GM12892 (cell line): ENCODE measurements around the gene NUB1.

ENCODE experiments used
- POLR2A ChIP-seq: IDR thresholded peaks from 2 replicates; pipeline ENCODE4 v1.6.1; 2011; ENCODE audit warnings: low read depth, low read length, control low read depth
- POLR2AphosphoS5 ChIP-seq: IDR thresholded peaks from 2 replicates; pipeline ENCODE4 v1.6.1; 2011; ENCODE audit warnings: low read depth, low read length, control low read depth
- TAF1 ChIP-seq: IDR thresholded peaks from 2 replicates; pipeline ENCODE4 v1.6.1; 2011; ENCODE audit warnings: low read depth, mild to moderate bottlenecking, control low read depth, low read length, borderline replicate concordance

GRCh38 chr7:151320263-151320845, 21.3 kb upstream of the NUB1 start:
- TF ChIP-seq POLR2AphosphoS5 (no peak), TAF1 (no peak), POLR2A (no peak)
